HUES64 (cell line): ENCODE results near the gene SLC25A20.
"Not testable (repeated sequence)": the region's sequence is repeated elsewhere in the genome, so short reads cannot be mapped to it uniquely, and the experiment has no call there.

Experiments used
- H3K27ac ChIP-seq: 2 replicates; pipeline ENCODE4 v1.7.0; 2013; ENCODE audit warnings: low read depth, low read length, inconsistent platforms
- H3K27me3 ChIP-seq: 2 replicates; pipeline ENCODE4 v1.6.1; 2013; ENCODE audit warnings: mild to moderate bottlenecking, low read length; ENCODE audit not compliant: insufficient read depth
- H3K36me3 ChIP-seq: 2 replicates; pipeline ENCODE4 v1.6.1; 2013; ENCODE audit warnings: mild to moderate bottlenecking, low read length; ENCODE audit not compliant: insufficient read depth
- H3K4me1 ChIP-seq: 2 replicates; pipeline ENCODE4 v1.6.1; 2013; ENCODE audit warnings: mild to moderate bottlenecking, low read length, moderate library complexity; ENCODE audit not compliant: insufficient read depth
- H3K4me3 ChIP-seq: 2 replicates; pipeline ENCODE4 v1.5.1; 2013; ENCODE audit warnings: mild to moderate bottlenecking, low read length, moderate library complexity
- H3K9ac ChIP-seq: 2 replicates; pipeline ENCODE4 v1.6.1; 2013; ENCODE audit warnings: mild to moderate bottlenecking, low read depth, low read length
- H3K9me3 ChIP-seq: 2 replicates; pipeline ENCODE4 v1.6.1; 2013; ENCODE audit warnings: low read depth, low read length; ENCODE audit not compliant: insufficient read depth
- WGBS: fragments of 150-250, 120-280 bp; methylation state at CpG from one replicate; pipeline ENCODE4 v1.1.7; 2013; ENCODE audit warnings: missing lambda C conversion rate; 5-methylcytosine and 5-hydroxymethylcytosine counted together

SLC25A20 gene

GRCh38 chr3:48928679-48929078, 30.0 kb upstream of the SLC25A20 start:
- Histone ChIP-seq H3K9me3 (no peaks in the 10 kb centered on the region), H3K36me3 (peaks cover 81% of the 10 kb centered on the region), H3K27ac (no peak overlapping the region), H3K27me3 (no peaks in the 10 kb centered on the region), H3K4me1 (no peaks in the 10 kb centered on the region), H3K4me3 (no peak overlapping the region), H3K9ac (no peak overlapping the region)
- WGBS = 100% methylated on average over 1 of the region's 1 CpG

GRCh38 chr3:48927928-48928327, 29.2 kb upstream of the SLC25A20 start:
- H3K27me3 ChIP-seq = no peaks in the 10 kb centered on the region
- H3K9ac ChIP-seq = no peak overlapping the region
- H3K4me3 ChIP-seq = no peak overlapping the region
- 94% methylated on average over 2 of the region's 2 CpGs for WGBS
- no peaks in the 10 kb centered on the region for H3K4me1 ChIP-seq
- peaks cover 82% of the 10 kb centered on the region for H3K36me3 ChIP-seq
- no peak overlapping the region for H3K27ac ChIP-seq
- no peaks in the 10 kb centered on the region for H3K9me3 ChIP-seq

GRCh38 chr3:48926425-48927392, 28.0 kb upstream of the SLC25A20 start:
- Histone ChIP-seq H3K36me3 (peaks cover 86% of the 10 kb centered on the region), H3K9me3 (no peaks in the 10 kb centered on the region), H3K4me1 (no peaks in the 10 kb centered on the region), H3K9ac (no peak overlapping the region), H3K4me3 (no peak overlapping the region), H3K27me3 (no peaks in the 10 kb centered on the region), H3K27ac (no peak overlapping the region)
- WGBS = 95% methylated on average over 11 of the region's 11 CpGs

- peak overlapping the region; percentile 94 for H3K27ac ChIP-seq
- peak overlapping the region; percentile 81 for H3K4me3 ChIP-seq
- no peaks in the 10 kb centered on the region; the same call in 1 of the 2 replicates for H3K4me1 ChIP-seq
- H3K36me3 ChIP-seq = peaks cover 30% of the 10 kb centered on the region
- 4% methylated on average over 54 of the region's 54 CpGs for WGBS
- H3K9me3 ChIP-seq = no peaks in the 10 kb centered on the region
- H3K9ac ChIP-seq = peak overlapping the region; percentile 84
- no peaks in the 10 kb centered on the region for H3K27me3 ChIP-seq
Measured at GRCh38 chr3:48919215-48920138, 20.8 kb upstream of the SLC25A20 start.

- Histone ChIP-seq H3K27me3 (no peaks in the 10 kb centered on the region), H3K4me3 (peak within 1 kb of the TSS; percentile 81), H3K9me3 (no peaks in the 10 kb centered on the region), H3K9ac (peak within 1 kb of the TSS; percentile 84), H3K36me3 (peaks cover 21% of the 10 kb centered on the region), H3K27ac (peak within 1 kb of the TSS; percentile 94), H3K4me1 (no peaks in the 10 kb centered on the region; the same call in 1 of the 2 replicates)
- WGBS = under 1% methylated on average over 97 of the region's 97 CpGs
Measured at GRCh38 chr3:48918388-48919214, 19.9 kb upstream of the SLC25A20 start, which contains the start of gene ARIH2. Gene ARIH2 (plus strand): TSS chr3:48918842. CDS start chr3:48927559, 8,717 bp downstream.

GRCh38 chr3:48915296-48915695, 16.6 kb upstream of the SLC25A20 start:
- H3K4me3 ChIP-seq = no peak overlapping the region
- no peak overlapping the region for H3K27ac ChIP-seq
- WGBS = 100% methylated on average over 1 of the region's 1 CpG
- H3K27me3 ChIP-seq = no peaks in the 10 kb centered on the region
- no peak overlapping the region for H3K9ac ChIP-seq
- H3K9me3 ChIP-seq = no peaks in the 10 kb centered on the region
- no peaks in the 10 kb centered on the region; the same call in 1 of the 2 replicates for H3K4me1 ChIP-seq
- H3K36me3 ChIP-seq = no peaks in the 10 kb centered on the region

GRCh38 chr3:48907026-48907425, 8.3 kb upstream of the SLC25A20 start:
- H3K36me3 ChIP-seq, H3K9me3 ChIP-seq, H3K4me3 ChIP-seq, H3K4me1 ChIP-seq, H3K9ac ChIP-seq, H3K27me3 ChIP-seq, H3K27ac ChIP-seq: not testable (repeated sequence)
- 94% methylated on average over 13 of the region's 13 CpGs for WGBS

- Histone ChIP-seq H3K36me3 (no peaks in the 10 kb centered on the region), H3K27me3 (no peaks in the 10 kb centered on the region), H3K27ac (no peak overlapping the region), H3K9ac (no peak overlapping the region), H3K4me1 (0 out of 2 replicates have a peak, but pooled peaks cover 4% of the 10 kb centered on the region), H3K4me3 (peak overlapping the region; percentile 71), H3K9me3 (no peaks in the 10 kb centered on the region)
- 88% methylated on average over 4 of the region's 4 CpGs for WGBS
Measured at GRCh38 chr3:48899273-48899672, 591 bp upstream of the SLC25A20 start.

- Histone ChIP-seq H3K27ac (no peak overlapping the region), H3K4me1 (0 out of 2 replicates have a peak, but pooled peaks cover 4% of the 10 kb centered on the region), H3K27me3 (no peaks in the 10 kb centered on the region), H3K36me3 (no peaks in the 10 kb centered on the region), H3K9ac (no peak overlapping the region), H3K4me3 (peak overlapping the region; percentile 71), H3K9me3 (no peaks in the 10 kb centered on the region)
- WGBS = 60% methylated on average over 17 of the region's 17 CpGs
Measured at GRCh38 chr3:48897460-48898376, 964 bp downstream of the SLC25A20 start.
